Prostate gland (tissue), 2 donors: ENCODE data around the gene FBLIM1.

Experiments
- CTCF ChIP-seq, 4 experiments: fragments of 200-600 bp in 2 of 4; fragments of 450-650 bp in 2 of 4; sonication (generic) in 2 of 4; IDR thresholded peaks; 1 replicate in 3 of 4; 2 replicates in 1 of 4; pipeline ENCODE4 v1.5.1; 2016 to 2019; ENCODE audit warnings: antibody characterized with exemption in 4 of 4, mild to moderate bottlenecking in 2 of 4, moderate library complexity in 2 of 4
- POLR2A ChIP-seq: fragments of 450-650 bp; IDR thresholded peaks from one replicate; pipeline ENCODE4 v1.6.1; 2016; ENCODE audit warnings: antibody characterized with exemption, mild to moderate bottlenecking

GRCh38 chr1:15735304-15736037 is 23.1 kb upstream of the FBLIM1 start:
- TF ChIP-seq CTCF (IDR thresholded peaks at IDR 0.05) (no peak), POLR2A (no peak)
